SK-N-SH treated with all-trans-retinoic acid at 6 μM for 48 hours (cell line): ENCODE results near the gene FBXL13.

Experiments
- CSDC2 ChIP-seq: fragments of 250-450 bp; sonication (Bioruptor Pico); IDR thresholded peaks from 2 replicates; pipeline ENCODE4 v1.5.0; 2020; ENCODE audit warnings: mild to moderate bottlenecking, moderate library complexity
- ZNF565 ChIP-seq: fragments of 450-650 bp; formaldehyde crosslinking; conservative IDR thresholded peaks from 2 replicates; pipeline ENCODE4 v1.5.0; 2020; ENCODE audit warnings: low read depth, mild to moderate bottlenecking, moderate library complexity
- TF ChIP-seq, protein P1 (sequence below): fragments of 250-450 bp; sonication (Bioruptor Pico); IDR thresholded peaks from 2 replicates; pipeline ENCODE4 v1.5.1; 2020; ENCODE audit warnings: low read depth, mild to moderate bottlenecking, moderate library complexity
- TF ChIP-seq, protein P2 (sequence below): fragments of 250-450 bp; sonication (Bioruptor Pico); IDR thresholded peaks from 2 replicates; pipeline ENCODE4 v1.8.0; 2020; ENCODE audit warnings: mild to moderate bottlenecking, moderate library complexity, borderline replicate concordance
- TF ChIP-seq, protein P3 (sequence below): fragments of 250-450 bp; sonication (Bioruptor Pico); IDR thresholded peaks from 2 replicates; pipeline ENCODE4 v1.5.0; 2020; ENCODE audit warnings: mild to moderate bottlenecking, moderate library complexity

DNA sequence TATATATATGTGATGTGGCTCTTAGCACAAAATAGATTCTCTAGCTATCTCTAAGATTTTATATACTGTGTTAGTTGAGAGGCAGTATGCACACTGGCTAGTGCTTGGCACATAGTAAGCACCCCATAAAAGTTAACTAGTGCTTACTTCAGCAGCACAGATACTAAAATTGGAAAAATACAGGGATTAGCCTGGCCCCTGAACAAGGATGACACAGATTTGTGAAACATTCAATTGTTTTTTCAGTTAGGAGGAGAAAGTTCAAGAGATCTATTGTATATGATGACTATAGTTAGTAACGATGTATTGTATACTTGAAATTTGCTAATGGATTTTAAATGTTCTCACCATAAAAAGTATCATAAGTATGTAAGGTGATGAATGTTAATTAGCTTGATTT lies 240.1 kb downstream of the FBXL13 start:
- TF ChIP-seq, protein P1, sequence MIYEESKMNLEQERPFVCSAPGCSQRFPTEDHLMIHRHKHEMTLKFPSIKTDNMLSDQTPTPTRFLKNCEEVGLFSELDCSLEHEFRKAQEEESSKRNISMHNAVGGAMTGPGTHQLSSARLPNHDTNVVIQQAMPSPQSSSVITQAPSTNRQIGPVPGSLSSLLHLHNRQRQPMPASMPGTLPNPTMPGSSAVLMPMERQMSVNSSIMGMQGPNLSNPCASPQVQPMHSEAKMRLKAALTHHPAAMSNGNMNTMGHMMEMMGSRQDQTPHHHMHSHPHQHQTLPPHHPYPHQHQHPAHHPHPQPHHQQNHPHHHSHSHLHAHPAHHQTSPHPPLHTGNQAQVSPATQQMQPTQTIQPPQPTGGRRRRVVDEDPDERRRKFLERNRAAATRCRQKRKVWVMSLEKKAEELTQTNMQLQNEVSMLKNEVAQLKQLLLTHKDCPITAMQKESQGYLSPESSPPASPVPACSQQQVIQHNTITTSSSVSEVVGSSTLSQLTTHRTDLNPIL, result no peak
- TF ChIP-seq, protein P2, sequence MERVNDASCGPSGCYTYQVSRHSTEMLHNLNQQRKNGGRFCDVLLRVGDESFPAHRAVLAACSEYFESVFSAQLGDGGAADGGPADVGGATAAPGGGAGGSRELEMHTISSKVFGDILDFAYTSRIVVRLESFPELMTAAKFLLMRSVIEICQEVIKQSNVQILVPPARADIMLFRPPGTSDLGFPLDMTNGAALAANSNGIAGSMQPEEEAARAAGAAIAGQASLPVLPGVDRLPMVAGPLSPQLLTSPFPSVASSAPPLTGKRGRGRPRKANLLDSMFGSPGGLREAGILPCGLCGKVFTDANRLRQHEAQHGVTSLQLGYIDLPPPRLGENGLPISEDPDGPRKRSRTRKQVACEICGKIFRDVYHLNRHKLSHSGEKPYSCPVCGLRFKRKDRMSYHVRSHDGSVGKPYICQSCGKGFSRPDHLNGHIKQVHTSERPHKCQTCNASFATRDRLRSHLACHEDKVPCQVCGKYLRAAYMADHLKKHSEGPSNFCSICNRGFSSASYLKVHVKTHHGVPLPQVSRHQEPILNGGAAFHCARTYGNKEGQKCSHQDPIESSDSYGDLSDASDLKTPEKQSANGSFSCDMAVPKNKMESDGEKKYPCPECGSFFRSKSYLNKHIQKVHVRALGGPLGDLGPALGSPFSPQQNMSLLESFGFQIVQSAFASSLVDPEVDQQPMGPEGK (CRISPR knock-in tag), result no peak
- TF ChIP-seq CSDC2 (no peak), ZNF565 (CRISPR knock-in tag) (no peak)
- TF ChIP-seq, protein P3, sequence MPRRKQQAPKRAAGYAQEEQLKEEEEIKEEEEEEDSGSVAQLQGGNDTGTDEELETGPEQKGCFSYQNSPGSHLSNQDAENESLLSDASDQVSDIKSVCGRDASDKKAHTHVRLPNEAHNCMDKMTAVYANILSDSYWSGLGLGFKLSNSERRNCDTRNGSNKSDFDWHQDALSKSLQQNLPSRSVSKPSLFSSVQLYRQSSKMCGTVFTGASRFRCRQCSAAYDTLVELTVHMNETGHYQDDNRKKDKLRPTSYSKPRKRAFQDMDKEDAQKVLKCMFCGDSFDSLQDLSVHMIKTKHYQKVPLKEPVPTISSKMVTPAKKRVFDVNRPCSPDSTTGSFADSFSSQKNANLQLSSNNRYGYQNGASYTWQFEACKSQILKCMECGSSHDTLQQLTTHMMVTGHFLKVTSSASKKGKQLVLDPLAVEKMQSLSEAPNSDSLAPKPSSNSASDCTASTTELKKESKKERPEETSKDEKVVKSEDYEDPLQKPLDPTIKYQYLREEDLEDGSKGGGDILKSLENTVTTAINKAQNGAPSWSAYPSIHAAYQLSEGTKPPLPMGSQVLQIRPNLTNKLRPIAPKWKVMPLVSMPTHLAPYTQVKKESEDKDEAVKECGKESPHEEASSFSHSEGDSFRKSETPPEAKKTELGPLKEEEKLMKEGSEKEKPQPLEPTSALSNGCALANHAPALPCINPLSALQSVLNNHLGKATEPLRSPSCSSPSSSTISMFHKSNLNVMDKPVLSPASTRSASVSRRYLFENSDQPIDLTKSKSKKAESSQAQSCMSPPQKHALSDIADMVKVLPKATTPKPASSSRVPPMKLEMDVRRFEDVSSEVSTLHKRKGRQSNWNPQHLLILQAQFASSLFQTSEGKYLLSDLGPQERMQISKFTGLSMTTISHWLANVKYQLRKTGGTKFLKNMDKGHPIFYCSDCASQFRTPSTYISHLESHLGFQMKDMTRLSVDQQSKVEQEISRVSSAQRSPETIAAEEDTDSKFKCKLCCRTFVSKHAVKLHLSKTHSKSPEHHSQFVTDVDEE (CRISPR knock-in tag), result no peak
